NCI-H187 treated with DMSO at 0.1 percent for 48 hours (cell line): ENCODE data around the gene SRSF3.

Source experiments
- DNase-seq: peaks from one replicate; lab custom pipeline; 2025; lab: John Stamatoyannopoulos, UW

Gene SRSF3

GRCh38 chr6:36623547-36624459 is 29.6 kb downstream of the SRSF3 start:
- DNase-seq = peak; percentile 30

GRCh38 chr6:36624461-36625157 is 30.4 kb downstream of the SRSF3 start:
- no peak for DNase-seq

GRCh38 chr6:36625158-36625919 is 31.2 kb downstream of the SRSF3 start:
- DNase-seq = peak; percentile 14

GRCh38 chr6:36626636-36627035 is 32.5 kb downstream of the SRSF3 start:
- DNase-seq = no peak

GRCh38 chr6:36627141-36627540 is 33.0 kb downstream of the SRSF3 start:
- DNase-seq = no peak

GRCh38 chr6:36627801-36628246 is 33.7 kb downstream of the SRSF3 start:
- DNase-seq = no peak

- DNase-seq = no peak
Observed at GRCh38 chr6:36629784-36630183, 35.6 kb downstream of the SRSF3 start.

- DNase-seq = no peak
Observed at GRCh38 chr6:36631326-36632011, 37.3 kb downstream of the SRSF3 start.

GRCh38 chr6:36633370-36633769 is 39.2 kb downstream of the SRSF3 start:
- DNase-seq = no peak

- no peak for DNase-seq
Observed at GRCh38 chr6:36633915-36634314, 39.8 kb downstream of the SRSF3 start.

GRCh38 chr6:36634317-36635108 is 40.4 kb downstream of the SRSF3 start:
- no peak for DNase-seq

GRCh38 chr6:36636283-36636682 is 42.1 kb downstream of the SRSF3 start:
- DNase-seq = no peak

- no peak for DNase-seq
Observed at GRCh38 chr6:36636687-36637418, 42.7 kb downstream of the SRSF3 start.

GRCh38 chr6:36638579-36638978 is 44.4 kb downstream of the SRSF3 start:
- DNase-seq = no peak

- no peak for DNase-seq
Observed at GRCh38 chr6:36639171-36639808, 45.1 kb downstream of the SRSF3 start.

GRCh38 chr6:36641543-36641942 is 47.4 kb downstream of the SRSF3 start:
- no peak for DNase-seq

GRCh38 chr6:36642913-36643817 is 49.0 kb downstream of the SRSF3 start:
- no peak for DNase-seq

GRCh38 chr6:36643977-36644376 is 49.8 kb downstream of the SRSF3 start:
- no peak for DNase-seq

- DNase-seq = no peak
Observed at GRCh38 chr6:36649086-36649485, 54.9 kb downstream of the SRSF3 start.
